Activated naive CD8-positive, alpha-beta T cell treated with anti-CD3 and anti-CD28 coated beads, Interleukin-2, amount 50 U/mL, for 24 hours (primary cell): ENCODE measurements around the gene MT1B.

Experiments used
- ATAC-seq: fragments of 150-1000 bp; cut with Tn5 transposase; one replicate; pipeline ENCODE4 v1.10.0; 2021
- DNase-seq: peaks from one replicate; pipeline ENCODE4 v3.0.0; 2021
- H3K27ac Mint-ChIP-seq: one replicate; pipeline ENCODE4 v1.8.0; 2021; ENCODE audit warnings: mild to moderate bottlenecking, mixed read lengths
- H3K27me3 Mint-ChIP-seq: one replicate; pipeline ENCODE4 v1.8.0; 2021; ENCODE audit warnings: mixed read lengths
- H3K36me3 Mint-ChIP-seq: one replicate; pipeline ENCODE4 v1.8.0; 2021; ENCODE audit warnings: low read depth, mixed read lengths
- H3K4me1 Mint-ChIP-seq: one replicate; pipeline ENCODE4 v1.8.0; 2021; ENCODE audit warnings: mixed read lengths
- H3K4me3 Mint-ChIP-seq: one replicate; pipeline ENCODE4 v1.8.0; 2021; ENCODE audit warnings: mild to moderate bottlenecking, moderate library complexity, mixed read lengths
- H3K9me3 Mint-ChIP-seq: one replicate; pipeline ENCODE4 v1.8.0; 2021; ENCODE audit warnings: mixed read lengths

MT1B gene

DNA sequence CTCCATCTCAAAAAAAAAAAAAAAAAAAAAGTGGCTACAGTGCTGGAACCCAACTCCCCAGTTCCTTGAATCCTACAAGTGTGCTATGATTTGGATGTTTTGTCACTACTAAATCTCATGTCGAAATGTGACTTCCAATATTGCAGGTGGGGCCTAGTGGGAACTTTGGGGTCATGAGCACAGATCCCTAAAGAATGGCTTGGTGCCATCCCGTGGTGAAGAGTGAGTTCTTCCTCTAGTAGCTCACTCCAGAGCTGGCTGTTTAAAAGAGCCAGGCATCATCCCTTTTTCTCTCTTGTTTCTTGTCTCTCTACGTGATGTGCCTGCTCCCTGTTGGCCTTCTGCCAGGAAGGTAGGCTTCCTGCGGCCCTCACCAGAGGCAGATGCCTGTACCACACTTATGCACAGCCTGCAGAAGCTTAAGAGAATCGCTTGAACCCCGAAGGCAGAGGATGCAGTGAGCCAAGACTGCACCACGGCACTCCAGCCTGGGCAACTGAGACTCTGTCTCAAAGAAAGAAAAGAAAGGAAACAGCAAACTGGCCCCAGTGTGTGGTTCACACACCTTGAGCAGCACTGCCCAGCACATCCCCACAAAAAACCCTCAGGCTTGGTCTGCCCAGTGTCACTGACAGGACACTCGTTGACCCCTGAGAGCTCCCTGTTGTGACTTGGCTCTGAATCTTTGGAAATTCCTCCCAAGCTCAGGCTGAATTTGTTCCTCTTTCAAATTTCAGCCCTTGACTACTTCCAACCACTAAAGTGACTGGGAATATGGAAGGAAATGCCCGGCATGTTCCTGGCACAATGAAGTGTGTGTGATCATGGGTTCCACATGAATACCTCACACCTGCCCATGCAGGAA, 23.0 kb upstream of the MT1B start:
- ATAC-seq = no peak

DNA sequence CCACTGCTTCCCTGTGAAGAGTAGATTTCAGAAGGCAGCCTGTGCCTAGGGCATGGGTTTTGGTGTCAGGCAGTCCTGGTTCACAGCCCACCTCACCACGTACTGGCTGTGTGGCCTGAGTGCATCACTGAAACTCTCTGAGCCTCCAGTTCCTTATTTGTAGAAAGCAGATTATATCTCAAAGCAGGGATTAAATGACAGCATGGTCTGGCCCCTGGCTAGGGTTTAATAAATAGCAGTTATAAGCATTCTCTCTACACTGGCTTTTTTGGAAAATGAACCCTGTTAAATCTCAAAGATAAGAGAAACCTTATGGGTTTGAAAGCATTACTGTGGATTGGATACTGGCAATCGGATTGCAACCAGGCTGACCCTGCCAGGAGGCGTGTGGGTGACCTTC, 22.2 kb upstream of the MT1B start:
- Mint-ChIP-seq H3K9me3 (no peaks in the 10 kb centered on the region), H3K4me3 (no peak overlapping the region), H3K4me1 (peaks cover 26% of the 10 kb centered on the region), H3K27ac (no peak overlapping the region), H3K27me3 (peaks cover 52% of the 10 kb centered on the region), H3K36me3 (no peaks in the 10 kb centered on the region)
- no peak for ATAC-seq
- DNase-seq = no peak

More for the DNA sequence above, 23.0 kb upstream of the MT1B start:
- H3K4me3 Mint-ChIP-seq = no peak overlapping the region
- DNase-seq = no peak
- peaks cover 29% of the 10 kb centered on the region for H3K4me1 Mint-ChIP-seq
- peaks cover 47% of the 10 kb centered on the region for H3K27me3 Mint-ChIP-seq
- no peaks in the 10 kb centered on the region for H3K36me3 Mint-ChIP-seq
- H3K9me3 Mint-ChIP-seq = no peaks in the 10 kb centered on the region
- no peak overlapping the region for H3K27ac Mint-ChIP-seq

DNA sequence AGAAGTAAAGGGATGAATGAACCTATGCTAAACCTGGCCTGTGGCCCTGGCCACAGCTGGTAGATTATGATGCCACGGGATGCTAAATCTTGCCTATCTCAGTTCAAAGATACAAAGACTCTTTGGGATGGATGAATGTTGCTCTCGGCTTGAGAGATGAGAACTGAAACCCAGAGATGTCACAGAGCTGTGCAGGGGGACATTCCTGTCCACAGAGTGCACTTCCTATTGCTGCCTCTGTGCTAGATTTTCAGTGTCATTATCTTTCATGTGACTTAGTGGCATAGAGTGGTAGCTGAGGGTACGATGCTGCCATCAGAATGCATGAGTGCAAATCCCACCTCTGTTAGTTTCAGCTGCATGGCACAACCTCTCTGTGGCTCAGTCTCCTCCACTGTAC, 21.6 kb upstream of the MT1B start:
- Mint-ChIP-seq H3K4me1 (peaks cover 26% of the 10 kb centered on the region), H3K9me3 (no peaks in the 10 kb centered on the region), H3K4me3 (no peak overlapping the region), H3K36me3 (no peaks in the 10 kb centered on the region), H3K27ac (no peak overlapping the region), H3K27me3 (peaks cover 53% of the 10 kb centered on the region)
- ATAC-seq (no peak), DNase-seq (no peak)

DNA sequence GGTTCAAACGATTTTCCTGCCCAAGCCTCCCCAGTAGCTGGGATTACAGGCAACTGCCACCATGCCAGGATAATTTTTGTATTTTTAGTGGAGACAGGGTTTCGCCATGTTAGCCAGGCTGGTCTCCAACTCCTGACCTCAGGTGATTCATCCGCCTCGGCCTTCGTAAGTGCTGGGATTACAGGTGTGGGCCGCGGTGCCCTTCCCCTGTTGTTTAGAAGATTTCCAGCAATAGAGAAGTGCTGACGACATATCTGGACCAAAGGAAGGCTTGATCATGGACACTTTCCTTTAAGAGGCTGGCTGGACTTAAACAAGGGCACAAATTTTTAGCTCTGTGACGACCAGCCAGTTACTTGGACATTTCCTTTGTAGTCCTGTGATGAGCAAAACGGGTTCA, 20.5 kb upstream of the MT1B start:
- no peak overlapping the region for H3K4me3 Mint-ChIP-seq
- H3K27me3 Mint-ChIP-seq = peaks cover 61% of the 10 kb centered on the region
- H3K9me3 Mint-ChIP-seq = no peaks in the 10 kb centered on the region
- no peak overlapping the region for H3K27ac Mint-ChIP-seq
- no peak for ATAC-seq
- no peaks in the 10 kb centered on the region for H3K36me3 Mint-ChIP-seq
- peaks cover 23% of the 10 kb centered on the region for H3K4me1 Mint-ChIP-seq
- DNase-seq = no peak

DNA sequence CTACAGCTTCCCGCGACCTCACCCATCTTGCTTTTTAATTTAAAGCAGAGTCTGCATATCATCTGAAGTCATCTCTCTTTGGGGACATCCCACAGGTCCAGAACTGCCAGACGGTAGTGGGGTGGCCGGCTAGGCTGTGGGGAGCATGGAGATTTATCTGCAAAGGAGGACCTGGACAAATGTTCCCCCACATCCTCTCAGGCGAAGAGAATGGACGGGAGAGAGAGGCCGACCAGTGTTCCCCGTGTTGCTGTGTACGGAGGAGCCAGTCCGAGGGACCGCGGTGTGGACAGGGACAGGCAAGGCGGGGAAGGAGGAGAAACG, 19.9 kb upstream of the MT1B start:
- peaks cover 21% of the 10 kb centered on the region for H3K4me1 Mint-ChIP-seq
- H3K27ac Mint-ChIP-seq = no peak overlapping the region
- peak overlapping the region; percentile 65 for H3K4me3 Mint-ChIP-seq
- H3K9me3 Mint-ChIP-seq = no peaks in the 10 kb centered on the region
- H3K36me3 Mint-ChIP-seq = no peaks in the 10 kb centered on the region
- peaks cover 66% of the 10 kb centered on the region for H3K27me3 Mint-ChIP-seq
- ATAC-seq (no peak), DNase-seq (no peak)

DNA sequence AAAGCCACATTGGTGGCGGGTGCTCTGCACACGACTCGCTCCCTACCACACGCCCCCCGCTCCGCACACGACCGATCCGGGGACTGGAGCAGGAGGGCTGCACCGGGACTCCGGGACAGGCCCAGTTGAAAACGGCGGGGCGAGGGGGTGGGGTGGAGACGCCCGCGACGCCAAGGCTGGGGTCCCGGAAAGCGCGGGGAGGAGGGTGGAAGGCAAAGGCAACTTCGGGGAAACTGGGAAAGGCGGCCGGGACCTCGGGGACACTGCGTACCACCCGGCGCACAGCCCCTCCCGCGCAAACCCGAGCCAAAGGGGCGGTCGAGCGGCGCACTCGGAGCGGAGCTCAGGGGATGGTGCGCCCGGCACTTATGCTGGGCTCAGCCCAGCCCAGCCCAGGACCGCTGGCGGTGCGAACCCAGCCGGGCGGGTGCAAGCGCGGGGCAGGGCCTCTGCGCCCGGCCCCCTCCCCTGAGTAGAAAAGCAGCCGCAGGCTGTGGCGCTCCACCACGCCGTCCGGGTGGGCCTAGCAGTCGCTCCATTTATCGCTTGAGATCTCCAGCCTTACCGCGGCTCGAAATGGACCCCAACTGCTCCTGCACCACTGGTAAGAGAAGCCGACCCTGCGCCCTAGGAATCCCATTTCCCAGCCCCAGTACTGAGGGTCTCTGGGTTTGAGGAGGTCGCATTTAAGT, 19.4 kb upstream of the MT1B start, which contains the start of gene MT1M:
TSS of gene MT1M (plus strand) at position 504 of the 692 bp plus-strand sequence. CDS start at position 577, 73 bp downstream.
- peaks cover 68% of the 10 kb centered on the region for H3K27me3 Mint-ChIP-seq
- no peak within 1 kb of the TSS for H3K27ac Mint-ChIP-seq
- H3K4me3 Mint-ChIP-seq = peak within 1 kb of the TSS; percentile 65
- no peaks in the 10 kb centered on the region for H3K36me3 Mint-ChIP-seq
- ATAC-seq (peak; percentile 27), DNase-seq (no peak)
- peaks cover 21% of the 10 kb centered on the region for H3K4me1 Mint-ChIP-seq
- H3K9me3 Mint-ChIP-seq = no peaks in the 10 kb centered on the region

DNA sequence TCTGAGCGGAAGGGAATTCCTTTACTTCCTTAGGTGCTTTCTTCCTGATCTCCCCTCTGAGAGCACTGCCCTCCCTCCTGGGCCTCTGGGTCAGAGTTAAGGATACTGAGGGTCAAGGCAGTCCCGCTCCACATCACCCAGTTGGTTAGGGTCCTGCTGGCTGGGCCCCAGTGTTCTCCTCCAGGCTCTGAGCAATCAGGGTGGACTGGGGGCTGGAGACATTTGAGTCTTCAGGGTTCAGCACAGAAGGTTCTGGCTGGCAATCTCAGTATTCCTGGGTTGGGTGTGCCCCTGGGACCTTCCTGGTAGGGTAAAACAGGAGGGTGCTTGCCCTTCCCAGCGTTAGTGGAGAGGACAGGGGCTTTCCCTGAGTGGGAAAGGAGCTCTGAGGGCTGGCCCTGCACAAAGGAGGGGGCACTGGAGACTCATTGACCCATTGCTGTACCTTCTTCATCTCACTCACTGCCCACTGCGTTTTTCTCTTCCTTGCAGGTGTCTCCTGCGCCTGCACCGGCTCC, 18.8 kb upstream of the MT1B start:
- peaks cover 74% of the 10 kb centered on the region for H3K27me3 Mint-ChIP-seq
- ATAC-seq = no peak
- peaks cover 24% of the 10 kb centered on the region for H3K4me1 Mint-ChIP-seq
- no peaks in the 10 kb centered on the region for H3K9me3 Mint-ChIP-seq
- DNase-seq = no peak
- peak overlapping the region; percentile 65 for H3K4me3 Mint-ChIP-seq
- H3K36me3 Mint-ChIP-seq = no peaks in the 10 kb centered on the region
- H3K27ac Mint-ChIP-seq = no peak overlapping the region

DNA sequence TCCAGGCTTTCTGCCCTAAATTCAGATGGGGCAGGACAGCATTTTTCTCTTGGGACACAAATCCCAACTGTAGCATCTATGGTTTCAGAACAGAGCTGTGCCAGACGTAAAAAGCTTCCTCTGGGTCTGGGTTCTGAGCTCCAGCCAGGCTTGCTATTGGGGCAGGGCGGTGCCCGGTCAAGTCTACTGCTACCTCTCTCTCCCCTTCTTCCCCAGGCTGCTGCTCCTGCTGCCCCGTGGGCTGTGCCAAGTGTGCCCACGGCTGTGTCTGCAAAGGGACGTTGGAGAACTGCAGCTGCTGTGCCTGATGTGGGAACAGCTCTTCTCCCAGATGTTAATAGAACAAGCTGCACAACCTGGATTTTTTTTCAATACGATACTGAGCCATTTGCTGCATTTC, 18.2 kb upstream of the MT1B start:
- Mint-ChIP-seq H3K36me3 (no peaks in the 10 kb centered on the region), H3K9me3 (no peaks in the 10 kb centered on the region), H3K27me3 (peaks cover 78% of the 10 kb centered on the region), H3K27ac (no peak overlapping the region), H3K4me1 (peaks cover 27% of the 10 kb centered on the region), H3K4me3 (no peak overlapping the region)
- ATAC-seq (no peak), DNase-seq (no peak)

DNA sequence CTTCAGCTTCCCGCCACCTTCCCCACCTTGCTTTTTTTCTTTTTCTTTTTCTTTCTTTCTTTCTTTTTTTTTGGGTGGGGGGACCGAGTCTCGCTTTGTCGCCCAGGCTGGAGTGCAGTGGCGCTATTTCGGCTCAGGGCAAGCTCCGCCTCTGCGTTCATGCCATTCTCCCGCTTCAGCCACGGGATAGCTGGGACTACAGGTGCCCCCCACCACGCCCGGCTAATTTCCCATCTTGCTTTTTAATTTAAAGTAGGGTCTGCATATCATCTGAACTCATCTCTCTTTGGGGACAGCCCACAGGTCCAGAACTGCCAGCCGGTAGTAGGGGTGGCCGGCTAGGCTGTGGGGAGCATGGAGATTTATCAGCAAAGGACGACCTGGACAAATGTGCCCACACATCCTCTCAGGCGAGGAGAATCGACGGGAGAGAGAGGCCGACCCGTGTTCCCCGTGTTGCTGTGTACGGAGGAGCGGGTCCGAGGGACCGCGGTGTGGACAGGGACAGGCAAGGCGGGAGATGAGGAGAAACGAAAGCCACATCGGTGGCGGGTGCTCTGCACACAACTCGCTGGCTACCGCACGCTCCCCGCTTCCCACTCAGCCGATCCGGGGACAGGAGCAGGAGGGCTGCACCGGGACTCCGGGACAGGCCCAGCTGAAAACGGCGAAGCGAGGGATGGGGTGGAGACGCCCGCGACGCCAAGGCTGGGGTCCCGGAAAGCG, 16.8 kb upstream of the MT1B start:
- Mint-ChIP-seq H3K27ac (no peak overlapping the region), H3K27me3 (peaks cover 87% of the 10 kb centered on the region), H3K4me1 (peaks cover 26% of the 10 kb centered on the region)

DNA sequence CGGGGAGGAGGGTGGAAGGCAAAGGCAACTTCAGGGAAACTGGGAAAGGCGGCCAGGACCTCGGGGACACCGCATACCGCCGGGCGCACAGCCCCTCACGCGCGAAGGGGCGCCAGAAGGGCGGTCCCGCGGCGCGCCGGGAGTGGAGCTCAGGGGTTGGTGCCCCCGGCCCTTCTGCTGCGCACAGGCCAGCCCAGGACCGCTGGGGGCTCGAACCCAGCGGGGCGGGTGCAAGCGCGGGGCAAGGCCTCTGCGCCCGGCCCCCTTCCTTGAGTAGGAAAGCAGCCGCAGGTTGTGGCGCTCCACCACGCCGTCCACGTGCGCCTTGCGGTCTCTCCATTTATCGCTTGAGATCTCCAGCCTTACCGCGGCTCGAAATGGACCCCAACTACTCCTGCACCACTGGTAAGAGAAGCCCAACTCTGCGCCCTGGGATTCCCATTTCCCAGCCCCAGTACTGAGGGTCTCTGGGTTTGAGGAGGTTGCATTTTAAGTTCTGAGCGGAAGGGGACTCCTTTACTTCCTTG, 16.2 kb upstream of the MT1B start:
- H3K27me3 Mint-ChIP-seq = peaks cover 88% of the 10 kb centered on the region
- H3K4me3 Mint-ChIP-seq = peak overlapping the region; percentile 53
- H3K4me1 Mint-ChIP-seq = peaks cover 24% of the 10 kb centered on the region
- ATAC-seq (no peak), DNase-seq (peak; percentile 20)
- no peaks in the 10 kb centered on the region for H3K36me3 Mint-ChIP-seq
- no peak overlapping the region for H3K27ac Mint-ChIP-seq
- no peaks in the 10 kb centered on the region for H3K9me3 Mint-ChIP-seq

More for the DNA sequence above, 16.8 kb upstream of the MT1B start:
- no peak for ATAC-seq
- H3K9me3 Mint-ChIP-seq = no peaks in the 10 kb centered on the region
- H3K36me3 Mint-ChIP-seq = no peaks in the 10 kb centered on the region
- H3K4me3 Mint-ChIP-seq = peak overlapping the region; percentile 64
- DNase-seq = no peak

DNA sequence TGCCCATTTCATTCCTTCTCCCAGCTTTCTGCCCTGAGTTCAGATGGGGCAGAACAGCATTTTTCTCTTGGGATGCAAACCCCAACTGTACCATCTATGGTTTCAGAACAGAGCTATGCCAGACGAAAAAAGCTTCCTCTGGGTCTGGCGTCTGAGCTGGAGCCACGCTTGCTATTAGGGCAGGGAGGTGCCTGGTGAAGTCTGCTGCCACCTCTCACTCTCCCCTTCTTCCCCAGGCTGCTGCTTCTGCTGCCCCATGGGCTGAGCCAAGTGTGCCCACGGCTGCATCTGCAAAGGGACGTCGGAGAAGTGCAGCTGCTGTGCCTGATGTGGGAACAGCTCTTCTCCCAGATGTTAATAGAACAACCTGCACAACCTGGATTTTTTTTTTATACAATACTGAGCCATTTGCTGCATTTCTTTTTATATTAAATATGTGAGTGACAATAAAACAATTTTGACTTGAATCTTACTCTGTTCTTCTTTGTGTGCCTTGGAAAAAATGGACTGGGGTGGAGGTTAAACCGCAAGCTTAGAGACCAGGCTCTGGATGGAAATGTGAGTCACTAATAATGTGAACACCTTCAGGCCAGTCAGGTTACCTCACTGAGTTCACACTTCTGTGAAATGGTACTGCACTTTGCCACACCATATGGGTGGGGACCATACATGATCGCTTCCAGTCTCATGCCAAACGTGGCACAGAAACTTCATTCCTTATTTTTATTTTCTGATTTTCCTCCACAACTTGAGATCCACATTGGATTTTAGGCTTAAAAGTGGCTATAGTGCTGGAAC, 14.9 kb upstream of the MT1B start:
- ATAC-seq (no peak), DNase-seq (no peak)
- Mint-ChIP-seq H3K4me3 (no peak overlapping the region), H3K36me3 (no peaks in the 10 kb centered on the region), H3K27ac (no peak overlapping the region), H3K4me1 (peaks cover 22% of the 10 kb centered on the region), H3K9me3 (no peaks in the 10 kb centered on the region), H3K27me3 (peaks cover 86% of the 10 kb centered on the region)

DNA sequence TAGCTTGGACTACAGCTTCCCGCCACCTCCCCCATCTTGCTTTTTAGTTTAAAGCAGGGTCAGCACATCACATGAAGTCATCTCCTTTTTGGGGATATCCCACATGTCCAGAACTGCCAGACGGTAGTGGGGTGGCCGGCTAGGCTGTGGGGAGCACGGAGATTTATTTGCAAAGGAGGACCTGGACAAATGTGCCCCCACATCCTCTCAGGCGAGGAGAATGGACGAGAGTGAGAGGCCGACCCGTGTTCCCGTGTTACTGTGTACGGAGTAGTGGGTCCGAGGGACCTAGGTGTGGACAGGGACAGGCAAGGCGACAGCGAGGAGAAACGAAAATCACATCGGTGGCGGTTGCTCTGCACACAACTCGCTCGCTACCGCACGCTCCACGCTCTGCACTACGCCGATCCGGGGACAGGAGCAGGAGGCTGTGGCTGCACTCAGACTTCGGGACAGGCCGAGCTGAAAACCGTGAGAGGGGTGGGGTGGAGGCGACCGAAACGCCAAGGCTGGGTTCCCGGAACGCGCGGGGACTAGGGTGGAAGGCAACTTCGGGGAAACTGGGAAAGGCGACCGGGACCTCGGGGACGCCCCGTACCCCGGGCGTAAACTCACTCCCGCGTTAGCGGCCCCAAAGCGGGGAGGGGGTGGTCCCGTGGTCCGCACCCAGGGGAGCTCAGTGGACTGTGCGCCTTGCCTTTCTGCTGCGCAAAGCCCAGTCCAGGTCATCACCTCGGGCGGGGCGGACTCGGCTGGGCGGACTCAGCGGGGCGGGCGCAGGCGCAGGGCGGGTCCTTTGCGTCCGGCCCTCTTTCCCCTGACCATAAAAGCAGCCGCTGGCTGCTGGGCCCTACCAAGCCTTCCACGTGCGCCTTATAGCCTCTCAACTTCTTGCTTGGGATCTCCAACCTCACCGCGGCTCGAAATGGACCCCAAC, 13.6 kb upstream of the MT1B start, which contains the start of gene MT1A:
TSS of gene MT1A (plus strand) at position 853 of the 937 bp plus-strand sequence. CDS start at position 926, 73 bp downstream.
- Mint-ChIP-seq H3K4me3 (peak within 1 kb of the TSS; percentile 65), H3K4me1 (peaks cover 24% of the 10 kb centered on the region), H3K27ac (no peak within 1 kb of the TSS), H3K9me3 (no peaks in the 10 kb centered on the region), H3K27me3 (peaks cover 77% of the 10 kb centered on the region), H3K36me3 (no peaks in the 10 kb centered on the region)
- ATAC-seq = peak; percentile 38
- DNase-seq = no peak

DNA sequence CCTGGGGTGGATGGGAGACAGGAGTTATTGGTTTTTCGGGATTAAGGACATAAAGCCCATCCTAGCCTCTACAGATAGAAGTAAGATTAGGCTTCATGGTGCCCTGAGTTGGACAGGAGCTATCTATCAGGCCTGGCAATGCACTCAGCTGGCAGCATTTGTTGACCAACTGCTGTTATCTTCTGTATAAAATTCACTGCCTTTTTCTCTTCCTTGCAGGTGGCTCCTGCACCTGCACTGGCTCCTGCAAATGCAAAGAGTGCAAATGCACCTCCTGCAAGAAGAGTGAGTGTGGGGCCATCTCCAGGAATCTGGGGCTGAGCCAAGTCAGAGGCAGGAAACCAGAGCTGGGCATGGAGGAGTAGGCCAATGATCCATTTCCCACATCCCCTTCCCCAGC, 12.6 kb upstream of the MT1B start:
- peaks cover 68% of the 10 kb centered on the region for H3K27me3 Mint-ChIP-seq
- no peak overlapping the region for H3K4me3 Mint-ChIP-seq
- no peaks in the 10 kb centered on the region for H3K9me3 Mint-ChIP-seq
- no peak overlapping the region for H3K27ac Mint-ChIP-seq
- DNase-seq (no peak), ATAC-seq (no peak)
- peaks cover 34% of the 10 kb centered on the region for H3K4me1 Mint-ChIP-seq
- H3K36me3 Mint-ChIP-seq = no peaks in the 10 kb centered on the region
